H1 (cell line): ENCODE results near the gene ZNF337. TPM values are rescaled to one million over a fixed set of nuclear protein-coding genes. Genes with fewer than 3 reads are reported as not detected.

Source experiments
- polyA plus RNA-seq, 7 experiments: library from polyadenylated mRNA; depleted of rRNA in 3 of 7; stranded (reverse) in 5 of 7; unstranded in 2 of 7; fragments of >200 nt in 5 of 7; fragments of 200-250 nt in 2 of 7; gene quantifications; 1 replicate in 5 of 7; 2 replicates in 1 of 7; 4 replicates in 1 of 7; pipeline versions ENCODE4 v1.2.1 to v1.2.3, GENCODE V29; 2011 to 2013; ENCODE audit warnings: missing spikeins in 2 of 7, mixed read lengths in 2 of 7
- small RNA-seq: library from polyadenylated mRNA; stranded (forward); fragments of <200 nt; extraction: miRNeasy Mini kit (QIAGEN cat#:217004); gene quantifications from one replicate; pipeline ENCODE3, GENCODE V24; 2013; ENCODE audit not compliant: insufficient read depth
- total RNA-seq: library from RNA; stranded (reverse); fragmentation: NEBNext Ultra II Directional; extraction: Animal tissue kit (Norgen Biotek cat#: 25700); gene quantifications from 2 replicates; pipeline ENCODE4 v1.2.1, GENCODE V29; 2021

ZNF337 gene
- total and polyA plus RNA-seq, 2 of the 8 experiments (the other 6 are each of a cell fraction or from before 2014, with no cell fraction given) = 2.8 to 6.6 TPM

Small RNAs within 50 kb of the gene (small RNA-seq; reads per million reads assigned to genes)
- not detected for gene RN7SL594P

Other genes starting within 250 kb of the ZNF337 start
- 27.3 and 30.0 TPM in 2 replicates for gene NINL, start 111.3 kb downstream of the ZNF337 start, total RNA-seq
- 14.0 and 15.3 TPM in 2 replicates for gene NINL, start 111.3 kb downstream of the ZNF337 start, polyA plus RNA-seq (2011; rRNA removed)
- gene NANP, start 72.8 kb downstream of the ZNF337 start, total RNA-seq = 6.2 and 6.6 TPM in 2 replicates
- 2.7 and 3.8 TPM in 2 replicates for gene NANP, start 72.8 kb downstream of the ZNF337 start, polyA plus RNA-seq (2011; rRNA removed)